Endothelial cell of umbilical vein (primary cell): ENCODE measurements around the gene POLR3GL. TPM values are rescaled to one million over a fixed set of nuclear protein-coding genes. Genes with fewer than 3 reads are reported as not detected.
A peak's percentile ranks its signal among the peaks of the same experiment; 100 is the strongest.

Experiments used
- BruUV-seq: library from RNA; stranded (reverse); fragments of 400-500 nt; replicated peaks from 2 replicates; lab custom pipeline; 2021; lab: Mats Ljungman, UMichigan
- CTCF ChIA-PET: fragments of 300-600, 350-600 bp; sonication (Branson Sonifier 250); formaldehyde crosslinking; loops from one replicate; lab custom pipeline; 2021; ENCODE audit warnings: antibody characterized with exemption, inconsistent platforms; lab: Charles Lee
- POLR2A ChIA-PET: fragments of 300-600, 350-600 bp; sonication (Branson Sonifier 250); formaldehyde crosslinking; loops from one replicate; lab custom pipeline; 2021; ENCODE audit warnings: antibody characterized with exemption, inconsistent platforms; lab: Charles Lee
- DNase-seq: peaks from one replicate; pipeline ENCODE4 v3.0.0-alpha.2; 2011; ENCODE audit warnings: low read depth, low spot score
- FAIRE-seq: peaks from 2 replicates; lab custom pipeline; 2011; peaks lifted over from hg19 to GRCh38; lab: Jason Lieb, UNC
- H2AFZ ChIP-seq: 2 replicates; pipeline ENCODE4 v1.6.0; 2012; ENCODE audit warnings: low read depth, low read length, control low read depth, inconsistent platforms
- H3K27ac ChIP-seq: 2 replicates; pipeline ENCODE4 v1.5.1; 2011; ENCODE audit warnings: low read depth, mild to moderate bottlenecking, control low read depth, low read length, moderate library complexity; ENCODE audit not compliant: insufficient read depth
- H3K27me3 ChIP-seq, 2 experiments: 2 replicates each; pipeline versions ENCODE4 v1.6.0 to v1.6.1; 2011; ENCODE audit warnings: low read length in 2 of 2, mixed read lengths in 1 of 2; ENCODE audit not compliant: control insufficient read depth in 2 of 2, insufficient read depth in 2 of 2
- H3K36me3 ChIP-seq, 2 experiments: 2 replicates in 1 of 2; 3 replicates in 1 of 2; pipeline ENCODE4 v1.5.1; 2011; ENCODE audit warnings: low read length in 2 of 2, mild to moderate bottlenecking in 1 of 2, moderate library complexity in 1 of 2; ENCODE audit not compliant: control insufficient read depth in 2 of 2, insufficient read depth in 2 of 2; ENCODE audit errors: extremely low read depth in 1 of 2
- H3K4me1 ChIP-seq: 3 replicates; pipeline ENCODE4 v1.5.1; 2011; ENCODE audit warnings: mild to moderate bottlenecking, low read length; ENCODE audit not compliant: control insufficient read depth, insufficient read depth; ENCODE audit errors: extremely low read depth
- H3K4me2 ChIP-seq: 2 replicates; pipeline ENCODE4 v1.6.1; 2011; ENCODE audit warnings: low read length, control low read depth, mixed read lengths; ENCODE audit not compliant: insufficient read depth
- H3K4me3 ChIP-seq, 3 experiments: fragments of 200-600 bp in 1 of 3; sonication (generic), shearing (Covaris generic) in 1 of 3; replicated peaks in 1 of 3; 2 replicates each; pipeline ENCODE4 v1.5.1; 2011 to 2016; ENCODE audit warnings: control low read depth in 3 of 3, low read length in 3 of 3, mild to moderate bottlenecking in 2 of 3, inconsistent platforms in 1 of 3, low read depth in 1 of 3, moderate library complexity in 1 of 3; ENCODE audit not compliant: insufficient read depth in 1 of 3
- H3K79me2 ChIP-seq: 2 replicates; pipeline ENCODE4 v1.6.0; 2012; ENCODE audit warnings: low read length, inconsistent platforms; ENCODE audit not compliant: control insufficient read depth, insufficient read depth
- H3K9ac ChIP-seq: replicated peaks from 2 replicates; pipeline ENCODE3; 2011; ENCODE audit warnings: low read length, control low read depth; ENCODE audit not compliant: insufficient read depth; ENCODE audit errors: extremely low read depth
- H3K9me1 ChIP-seq: replicated peaks from 3 replicates; pipeline ENCODE4 v1.6.0; 2011; ENCODE audit warnings: mild to moderate bottlenecking, low read length; ENCODE audit not compliant: control insufficient read depth, insufficient read depth; ENCODE audit errors: extremely low read depth
- H3K9me3 ChIP-seq: replicated peaks from 2 replicates; pipeline ENCODE4 v1.5.1; 2012; ENCODE audit warnings: low read length, inconsistent platforms; ENCODE audit not compliant: control insufficient read depth, insufficient read depth
- H4K20me1 ChIP-seq: replicated peaks from 2 replicates; pipeline ENCODE3; 2011; ENCODE audit warnings: mild to moderate bottlenecking, low read length; ENCODE audit not compliant: control insufficient read depth, insufficient read depth; ENCODE audit errors: extremely low read depth
- FOS ChIP-seq: IDR thresholded peaks from 2 replicates; pipeline ENCODE4 v1.6.1; 2011; ENCODE audit warnings: mild to moderate bottlenecking, low read length, moderate library complexity, borderline replicate concordance; ENCODE audit not compliant: insufficient read depth
- GATA2 ChIP-seq: IDR thresholded peaks from 2 replicates; pipeline ENCODE4 v1.7.0; 2011; ENCODE audit warnings: low read depth, mild to moderate bottlenecking, moderate library complexity, mixed read lengths, low read length; ENCODE audit not compliant: insufficient read length, insufficient read depth
- MAX ChIP-seq: IDR thresholded peaks from 2 replicates; pipeline ENCODE4 v1.6.1; 2011; ENCODE audit not compliant: insufficient read depth, insufficient read length
- MYC ChIP-seq: IDR thresholded peaks from one replicate; pipeline ENCODE4 v1.6.1; 2011; ENCODE audit warnings: mild to moderate bottlenecking, low read depth, low read length
- POLR2A ChIP-seq: IDR thresholded peaks from 2 replicates; pipeline ENCODE4 v1.6.1; 2012; ENCODE audit warnings: low read depth, mild to moderate bottlenecking, control low read depth, low read length
- POLR2AphosphoS5 ChIP-seq: IDR thresholded peaks from 2 replicates; pipeline ENCODE4 v1.6.1; 2012; ENCODE audit warnings: low read depth, mild to moderate bottlenecking, control low read depth, low read length, moderate library complexity; ENCODE audit not compliant: insufficient read depth
- dilution Hi-C: fragments of 300-500 bp; cut with MboI; formaldehyde crosslinking; loops from one replicate; pipeline ENCODE4 v1.15.0; 2019; ENCODE audit warnings: low sequenced_read_pairs; ENCODE audit not compliant: extremely low pct_ligation_motif_present
- intact Hi-C: fragments of 100-400 bp; cut with micrococcal nuclease; formaldehyde crosslinking; loops from one replicate; pipeline ENCODE4 v1.10.0; 2022
- polyA plus RNA-seq, 4 experiments: library from polyadenylated mRNA; depleted of rRNA in 3 of 4; stranded (reverse) in 3 of 4; unstranded in 1 of 4; fragments of >200 nt; gene quantifications; 2 replicates each; pipeline versions ENCODE4 v1.2.1 to v1.2.3, GENCODE V29; 2011 to 2012; ENCODE audit warnings: missing spikeins in 1 of 4
- total RNA-seq: library from RNA; stranded (reverse); gene quantifications from 2 replicates; pipeline ENCODE4 v1.2.3, GENCODE V29; 2021

POLR3GL gene
- total and polyA plus RNA-seq, 2 donors (not counting 3 experiments of a cell fraction or from before 2014, with no cell fraction given) = 12.4 to 15.3 TPM

- Histone ChIP-seq H3K9me1 (no peaks in the 10 kb centered on the region), H3K4me1 (peaks cover 19% of the 10 kb centered on the region), H3K27ac (peak within 1 kb of the TSS; percentile 4), H3K4me2 (peak within 1 kb of the TSS; percentile 98), H3K36me3 (peaks cover 2 to 16% of the 10 kb centered on the region in 2 experiments), H3K9ac (peak within 1 kb of the TSS; percentile 49), H3K9me3 (no peaks in the 10 kb centered on the region), H3K27me3 (no peaks in the 10 kb centered on the region), H4K20me1 (no peaks in the 10 kb centered on the region), H3K4me3 (peak within 1 kb of the TSS; percentile 97 to 98 (median 98)), H3K79me2 (peaks cover 10% of the 10 kb centered on the region), H2AFZ (peak within 1 kb of the TSS; percentile 72)
- POLR2A ChIA-PET = interaction anchor here (0.9 kb wide), 1 partner anchor 17 kb away, joined by 3 read pairs; no protein-coding TSS in a partner anchor
- CTCF ChIA-PET = interaction anchor here (0.9 to 10.4 kb wide), 3 partner anchors 11 to 39 kb away, joined by 3 to 87 read pairs (median 25); partner anchors contain the start of gene LIX1L
- DNase-seq (peak; percentile 97), FAIRE-seq (peak; percentile 98)
- intact Hi-C loops = loop anchor here (1.0 kb wide), 2 partner anchors 19 to 32 kb away; partner anchors contain the start of genes ANKRD34A and POLR3GL
- dilution Hi-C loops = no loop called here
- BruUV-seq = no TSS peak
- no peak for TF ChIP-seq FOS
- TF ChIP-seq MAX = peak; percentile 97
- peak; percentile 77 for TF ChIP-seq POLR2A
- peak; percentile 86 for TF ChIP-seq POLR2AphosphoS5
Observed at GRCh38 chr1:145996433-145997015, 32.0 kb downstream of the POLR3GL start, which contains the start of gene TXNIP. Gene TXNIP (minus strand): TSS chr1:145996579. CDS start chr1:145996266, 313 bp downstream.

- H3K79me2 ChIP-seq = peaks cover 10% of the 10 kb centered on the region
- intact Hi-C loops = no loop called here
- H4K20me1 ChIP-seq = no peaks in the 10 kb centered on the region
- H3K4me3 ChIP-seq = peak overlapping the region; percentile 10 to 98 (median 98)
- peak overlapping the region; percentile 71 for H2AFZ ChIP-seq
- H3K27ac ChIP-seq = peak overlapping the region; percentile 4
- FAIRE-seq (no peak), DNase-seq (no peak)
- no peaks in the 10 kb centered on the region for H3K9me1 ChIP-seq
- H3K27me3 ChIP-seq = no peaks in the 10 kb centered on the region
- peaks cover 2 to 16% of the 10 kb centered on the region in 2 experiments for H3K36me3 ChIP-seq
- peak overlapping the region; percentile 28 for H3K9ac ChIP-seq
- peak overlapping the region; percentile 98 for H3K4me2 ChIP-seq
- dilution Hi-C loops = no loop called here
- BruUV-seq = TSS peak; percentile 86
- CTCF ChIA-PET = interaction anchor here (2.5 to 10.4 kb wide), 3 partner anchors 10 to 18 kb away, joined by 5 to 87 read pairs (median 25); no protein-coding TSS in a partner anchor
- H3K9me3 ChIP-seq = no peaks in the 10 kb centered on the region
- POLR2A ChIA-PET = no interaction called here
- peaks cover 19% of the 10 kb centered on the region for H3K4me1 ChIP-seq
- TF ChIP-seq MYC (no peak), GATA2 (peak; percentile 37)
Observed at GRCh38 chr1:145997016-145997717, 32.7 kb downstream of the POLR3GL start.
